Measurements from ENCODE around the gene PHKA1. TPM values are rescaled to one million over a fixed set of nuclear protein-coding genes. Genes with fewer than 3 reads are reported as not detected.

The PHKA1 gene
- total RNA-seq, 2 donors from 2014 or later, result 6.7 to 10.2 TPM

DNA sequence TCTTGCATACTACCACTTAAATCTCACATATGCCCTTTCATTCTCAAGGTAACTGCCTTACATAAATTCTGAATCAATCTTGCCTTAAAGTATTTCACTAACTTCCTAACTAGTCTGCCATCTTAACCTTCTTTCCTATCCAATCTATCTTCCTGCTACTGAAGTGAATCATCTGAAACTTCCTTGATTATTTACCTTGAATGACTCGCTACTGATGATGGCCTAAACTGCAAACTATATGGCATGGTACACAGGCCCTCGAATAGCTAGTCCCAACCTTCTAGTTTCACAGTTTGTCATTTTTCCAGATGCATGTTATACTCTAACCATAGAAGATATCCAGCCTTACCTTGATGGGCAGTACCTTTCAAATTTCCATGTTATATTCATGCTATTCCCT, 19.9 kb downstream of the PHKA1 start:
- Mint-ChIP-seq H3K36me3 (ENCODE audit: low read depth) (no peaks in the 10 kb centered on the region), H3K4me3 (no peak overlapping the region), H3K27me3 (ENCODE audit: insufficient read depth) (no peaks in the 10 kb centered on the region), H3K27ac (no peak overlapping the region), H3K9me3 (peaks cover 39% of the 10 kb centered on the region), H3K4me1 (peaks cover 12% of the 10 kb centered on the region)
- Histone ChIP-seq H3K36me3 (ENCODE audit: control insufficient read depth, insufficient read depth, low read length) (no peaks in the 10 kb centered on the region), H3K4me1 (ENCODE audit: control insufficient read depth, insufficient read depth, low read length) (no peaks in the 10 kb centered on the region), H3K9me3 (ENCODE audit: control insufficient read depth, low read length) (no peaks in the 10 kb centered on the region), H3K4me3 (ENCODE audit: low read length) (no peak overlapping the region), H3K9ac (ENCODE audit: extremely low read depth, low read length, poor library complexity, severe bottlenecking) (no peak overlapping the region), H3K27ac (ENCODE audit: low read depth, low read length) (no peak overlapping the region), H3K27me3 (ENCODE audit: control insufficient read depth, insufficient read depth, low read length, poor library complexity, severe bottlenecking) (no peaks in the 10 kb centered on the region)
- DNase-seq, result no peak
- 83 to 93% methylated on average over 1 to 2 of the region's 2 CpGs for WGBS, 2 experiments (ENCODE audit: insufficient coverage in 1 of 2, insufficient read length in 1 of 2)
- TF ChIP-seq CTCF (conservative IDR thresholded peaks at IDR 0.05), result no peak

- Histone ChIP-seq H3K4me3 (ENCODE audit: low read length) (no peak overlapping the region), H3K4me1 (ENCODE audit: control insufficient read depth, insufficient read depth, low read length) (no peaks in the 10 kb centered on the region), H3K27ac (ENCODE audit: low read depth, low read length) (no peak overlapping the region), H3K9ac (ENCODE audit: extremely low read depth, low read length, poor library complexity, severe bottlenecking) (no peak overlapping the region), H3K36me3 (ENCODE audit: control insufficient read depth, insufficient read depth, low read length) (no peaks in the 10 kb centered on the region), H3K27me3 (ENCODE audit: control insufficient read depth, insufficient read depth, low read length, poor library complexity, severe bottlenecking) (no peaks in the 10 kb centered on the region), H3K9me3 (ENCODE audit: control insufficient read depth, low read length) (no peaks in the 10 kb centered on the region)
- no CpG with 5 or more reads among the region's 1 CpG for WGBS, 2 experiments (ENCODE audit: insufficient coverage in 1 of 2, insufficient read length in 1 of 2)
- H3K4me3 Mint-ChIP-seq, result no peak overlapping the region
- peak; percentile 35 for DNase-seq
- no peak overlapping the region for H3K27ac Mint-ChIP-seq
- H3K4me1 Mint-ChIP-seq, result peaks cover 12% of the 10 kb centered on the region
- H3K36me3 Mint-ChIP-seq (ENCODE audit: low read depth), result no peaks in the 10 kb centered on the region
- no peak for TF ChIP-seq CTCF (conservative IDR thresholded peaks at IDR 0.05)
- H3K27me3 Mint-ChIP-seq (ENCODE audit: insufficient read depth), result no peaks in the 10 kb centered on the region
- H3K9me3 Mint-ChIP-seq, result peaks cover 35% of the 10 kb centered on the region
Measured at GRCh38 chrX:72693477-72693876, 20.6 kb downstream of the PHKA1 start.

DNA sequence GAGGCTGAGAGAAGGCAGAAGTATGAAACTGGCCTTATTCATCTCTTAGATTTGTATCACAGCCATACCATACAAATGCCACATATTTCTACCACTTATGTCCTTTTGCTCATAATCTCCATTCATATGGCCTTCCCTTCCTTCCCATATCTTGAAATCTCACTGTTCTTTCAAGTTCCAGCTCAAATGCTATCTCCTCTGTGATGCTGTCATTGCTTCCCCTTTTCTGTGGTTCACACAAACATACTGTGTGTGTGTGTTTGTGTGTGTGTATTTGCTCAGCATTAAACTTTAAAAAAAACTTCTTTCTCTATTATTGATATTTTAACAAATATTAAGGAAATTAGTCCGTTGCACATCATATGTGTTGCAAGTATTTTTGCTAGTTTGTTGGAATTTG, 26.7 kb downstream of the PHKA1 start:
- no peak for TF ChIP-seq CTCF (conservative IDR thresholded peaks at IDR 0.05)
- Histone ChIP-seq H3K9ac (ENCODE audit: extremely low read depth, low read length, poor library complexity, severe bottlenecking) (no peak overlapping the region), H3K27me3 (ENCODE audit: control insufficient read depth, insufficient read depth, low read length, poor library complexity, severe bottlenecking) (no peaks in the 10 kb centered on the region), H3K4me1 (ENCODE audit: control insufficient read depth, insufficient read depth, low read length) (no peaks in the 10 kb centered on the region), H3K27ac (ENCODE audit: low read depth, low read length) (no peak overlapping the region), H3K4me3 (ENCODE audit: low read length) (no peak overlapping the region), H3K9me3 (ENCODE audit: control insufficient read depth, low read length) (peaks cover 9% of the 10 kb centered on the region), H3K36me3 (ENCODE audit: control insufficient read depth, insufficient read depth, low read length) (peaks cover 4% of the 10 kb centered on the region)
- Mint-ChIP-seq H3K36me3 (ENCODE audit: low read depth) (peaks cover 9% of the 10 kb centered on the region), H3K27me3 (ENCODE audit: insufficient read depth) (no peaks in the 10 kb centered on the region), H3K27ac (no peak overlapping the region), H3K9me3 (peaks cover 32% of the 10 kb centered on the region), H3K4me3 (no peak overlapping the region), H3K4me1 (no peaks in the 10 kb centered on the region)
- DNase-seq, result no peak
- WGBS, 2 experiments (ENCODE audit: insufficient coverage in 1 of 2, insufficient read length in 1 of 2), result no CpG with 5 or more reads among the region's 1 CpG

All from endodermal cell (in vitro differentiated cells).